Endothelial cell of umbilical vein (primary cell): Measurements from ENCODE around the gene NRM. TPM values are rescaled to one million over a fixed set of nuclear protein-coding genes. Genes with fewer than 3 reads are reported as not detected.

Experiments
- BruUV-seq: library from RNA; stranded (reverse); fragments of 400-500 nt; replicated peaks from 2 replicates; lab custom pipeline; 2021; lab: Mats Ljungman, UMichigan
- CTCF ChIA-PET: fragments of 300-600, 350-600 bp; sonication (Branson Sonifier 250); formaldehyde crosslinking; loops from one replicate; lab custom pipeline; 2021; ENCODE audit warnings: antibody characterized with exemption, inconsistent platforms; lab: Charles Lee
- POLR2A ChIA-PET: fragments of 300-600, 350-600 bp; sonication (Branson Sonifier 250); formaldehyde crosslinking; loops from one replicate; lab custom pipeline; 2021; ENCODE audit warnings: antibody characterized with exemption, inconsistent platforms; lab: Charles Lee
- DNase-seq: peaks from one replicate; pipeline ENCODE4 v3.0.0-alpha.2; 2011; ENCODE audit warnings: low read depth, low spot score
- FAIRE-seq: peaks from 2 replicates; lab custom pipeline; 2011; peaks lifted over from hg19 to GRCh38; lab: Jason Lieb, UNC
- H2AFZ ChIP-seq: 2 replicates; pipeline ENCODE4 v1.6.0; 2012; ENCODE audit warnings: low read depth, low read length, control low read depth, inconsistent platforms
- H3K27ac ChIP-seq: 2 replicates; pipeline ENCODE4 v1.5.1; 2011; ENCODE audit warnings: low read depth, mild to moderate bottlenecking, control low read depth, low read length, moderate library complexity; ENCODE audit not compliant: insufficient read depth
- H3K27me3 ChIP-seq, 2 experiments: 2 replicates each; pipeline versions ENCODE4 v1.6.0 to v1.6.1; 2011; ENCODE audit warnings: low read length in 2 of 2, mixed read lengths in 1 of 2; ENCODE audit not compliant: control insufficient read depth in 2 of 2, insufficient read depth in 2 of 2
- H3K36me3 ChIP-seq, 2 experiments: 2 replicates in 1 of 2; 3 replicates in 1 of 2; pipeline ENCODE4 v1.5.1; 2011; ENCODE audit warnings: low read length in 2 of 2, mild to moderate bottlenecking in 1 of 2, moderate library complexity in 1 of 2; ENCODE audit not compliant: control insufficient read depth in 2 of 2, insufficient read depth in 2 of 2; ENCODE audit errors: extremely low read depth in 1 of 2
- H3K4me1 ChIP-seq: 3 replicates; pipeline ENCODE4 v1.5.1; 2011; ENCODE audit warnings: mild to moderate bottlenecking, low read length; ENCODE audit not compliant: control insufficient read depth, insufficient read depth; ENCODE audit errors: extremely low read depth
- H3K4me2 ChIP-seq: 2 replicates; pipeline ENCODE4 v1.6.1; 2011; ENCODE audit warnings: low read length, control low read depth, mixed read lengths; ENCODE audit not compliant: insufficient read depth
- H3K4me3 ChIP-seq, 3 experiments: fragments of 200-600 bp in 1 of 3; sonication (generic), shearing (Covaris generic) in 1 of 3; replicated peaks in 1 of 3; 2 replicates each; pipeline ENCODE4 v1.5.1; 2011 to 2016; ENCODE audit warnings: control low read depth in 3 of 3, low read length in 3 of 3, mild to moderate bottlenecking in 2 of 3, inconsistent platforms in 1 of 3, low read depth in 1 of 3, moderate library complexity in 1 of 3; ENCODE audit not compliant: insufficient read depth in 1 of 3
- H3K79me2 ChIP-seq: 2 replicates; pipeline ENCODE4 v1.6.0; 2012; ENCODE audit warnings: low read length, inconsistent platforms; ENCODE audit not compliant: control insufficient read depth, insufficient read depth
- H3K9ac ChIP-seq: replicated peaks from 2 replicates; pipeline ENCODE3; 2011; ENCODE audit warnings: low read length, control low read depth; ENCODE audit not compliant: insufficient read depth; ENCODE audit errors: extremely low read depth
- H3K9me1 ChIP-seq: replicated peaks from 3 replicates; pipeline ENCODE4 v1.6.0; 2011; ENCODE audit warnings: mild to moderate bottlenecking, low read length; ENCODE audit not compliant: control insufficient read depth, insufficient read depth; ENCODE audit errors: extremely low read depth
- H3K9me3 ChIP-seq: replicated peaks from 2 replicates; pipeline ENCODE4 v1.5.1; 2012; ENCODE audit warnings: low read length, inconsistent platforms; ENCODE audit not compliant: control insufficient read depth, insufficient read depth
- H4K20me1 ChIP-seq: replicated peaks from 2 replicates; pipeline ENCODE3; 2011; ENCODE audit warnings: mild to moderate bottlenecking, low read length; ENCODE audit not compliant: control insufficient read depth, insufficient read depth; ENCODE audit errors: extremely low read depth
- EZH2 ChIP-seq: IDR thresholded peaks from 2 replicates; pipeline ENCODE4 v1.6.1; 2012; ENCODE audit warnings: borderline replicate concordance, low read depth, mild to moderate bottlenecking, moderate library complexity, low read length, inconsistent platforms; ENCODE audit not compliant: severe bottlenecking
- FOS ChIP-seq: IDR thresholded peaks from 2 replicates; pipeline ENCODE4 v1.6.1; 2011; ENCODE audit warnings: mild to moderate bottlenecking, low read length, moderate library complexity, borderline replicate concordance; ENCODE audit not compliant: insufficient read depth
- GATA2 ChIP-seq: IDR thresholded peaks from 2 replicates; pipeline ENCODE4 v1.7.0; 2011; ENCODE audit warnings: low read depth, mild to moderate bottlenecking, moderate library complexity, mixed read lengths, low read length; ENCODE audit not compliant: insufficient read length, insufficient read depth
- JUN ChIP-seq: IDR thresholded peaks from 2 replicates; pipeline ENCODE4 v1.6.1; 2011; ENCODE audit warnings: borderline replicate concordance, low read depth; ENCODE audit not compliant: insufficient read length, insufficient read depth
- MYC ChIP-seq: IDR thresholded peaks from one replicate; pipeline ENCODE4 v1.6.1; 2011; ENCODE audit warnings: mild to moderate bottlenecking, low read depth, low read length
- POLR2A ChIP-seq: IDR thresholded peaks from 2 replicates; pipeline ENCODE4 v1.6.1; 2012; ENCODE audit warnings: low read depth, mild to moderate bottlenecking, control low read depth, low read length
- POLR2AphosphoS5 ChIP-seq: IDR thresholded peaks from 2 replicates; pipeline ENCODE4 v1.6.1; 2012; ENCODE audit warnings: low read depth, mild to moderate bottlenecking, control low read depth, low read length, moderate library complexity; ENCODE audit not compliant: insufficient read depth
- dilution Hi-C: fragments of 300-500 bp; cut with MboI; formaldehyde crosslinking; loops from one replicate; pipeline ENCODE4 v1.15.0; 2019; ENCODE audit warnings: low sequenced_read_pairs; ENCODE audit not compliant: extremely low pct_ligation_motif_present
- intact Hi-C: fragments of 100-400 bp; cut with micrococcal nuclease; formaldehyde crosslinking; loops from one replicate; pipeline ENCODE4 v1.10.0; 2022
- polyA plus RNA-seq, 4 experiments: library from polyadenylated mRNA; depleted of rRNA in 3 of 4; stranded (reverse) in 3 of 4; unstranded in 1 of 4; fragments of >200 nt; gene quantifications; 2 replicates each; pipeline versions ENCODE4 v1.2.1 to v1.2.3, GENCODE V29; 2011 to 2012; ENCODE audit warnings: missing spikeins in 1 of 4
- total RNA-seq: library from RNA; stranded (reverse); gene quantifications from 2 replicates; pipeline ENCODE4 v1.2.3, GENCODE V29; 2021
- TF ChIP-seq, protein P1 (sequence below), 2 donors: IDR thresholded peaks; 1 replicate in 1 of 2; 2 replicates in 1 of 2; pipeline ENCODE4 v1.5.1; 2011; ENCODE audit warnings: low read length in 2 of 2, mild to moderate bottlenecking in 2 of 2, moderate library complexity in 2 of 2, control low read depth in 1 of 2, inconsistent platforms in 1 of 2, low read depth in 1 of 2; ENCODE audit not compliant: insufficient read depth in 1 of 2; ENCODE audit errors: extremely low read depth in 1 of 2

Gene NRM
- total and polyA plus RNA-seq, 2 donors (not counting 3 experiments of a cell fraction or from before 2014, with no cell fraction given), result 32.2 to 33.8 TPM

GRCh38 chr6:30707281-30707850 is 16.6 kb upstream of the NRM start:
- Histone ChIP-seq H3K4me2 (no peak overlapping the region), H3K9ac (no peak overlapping the region), H3K4me1 (no peaks in the 10 kb centered on the region), H4K20me1 (no peaks in the 10 kb centered on the region), H3K9me1 (no peaks in the 10 kb centered on the region), H3K27ac (no peak overlapping the region), H3K36me3 (peaks cover 5 to 17% of the 10 kb centered on the region in 2 experiments), H3K4me3 (no peak overlapping the region), H3K79me2 (no peaks in the 10 kb centered on the region), H2AFZ (no peak overlapping the region), H3K9me3 (no peaks in the 10 kb centered on the region), H3K27me3 (no peaks in the 10 kb centered on the region)
- intact Hi-C loops, result no loop called here
- BruUV-seq, result no TSS peak
- ChIA-PET CTCF (interaction anchor here (1.4 kb wide), 1 partner anchor 10 kb away, joined by 4 read pairs; the partner anchor contains the start of gene MDC1), POLR2A (no interaction called here)
- dilution Hi-C loops, result no loop called here
- no peak for FAIRE-seq
- DNase-seq, result no peak
- TF ChIP-seq, protein P1, sequence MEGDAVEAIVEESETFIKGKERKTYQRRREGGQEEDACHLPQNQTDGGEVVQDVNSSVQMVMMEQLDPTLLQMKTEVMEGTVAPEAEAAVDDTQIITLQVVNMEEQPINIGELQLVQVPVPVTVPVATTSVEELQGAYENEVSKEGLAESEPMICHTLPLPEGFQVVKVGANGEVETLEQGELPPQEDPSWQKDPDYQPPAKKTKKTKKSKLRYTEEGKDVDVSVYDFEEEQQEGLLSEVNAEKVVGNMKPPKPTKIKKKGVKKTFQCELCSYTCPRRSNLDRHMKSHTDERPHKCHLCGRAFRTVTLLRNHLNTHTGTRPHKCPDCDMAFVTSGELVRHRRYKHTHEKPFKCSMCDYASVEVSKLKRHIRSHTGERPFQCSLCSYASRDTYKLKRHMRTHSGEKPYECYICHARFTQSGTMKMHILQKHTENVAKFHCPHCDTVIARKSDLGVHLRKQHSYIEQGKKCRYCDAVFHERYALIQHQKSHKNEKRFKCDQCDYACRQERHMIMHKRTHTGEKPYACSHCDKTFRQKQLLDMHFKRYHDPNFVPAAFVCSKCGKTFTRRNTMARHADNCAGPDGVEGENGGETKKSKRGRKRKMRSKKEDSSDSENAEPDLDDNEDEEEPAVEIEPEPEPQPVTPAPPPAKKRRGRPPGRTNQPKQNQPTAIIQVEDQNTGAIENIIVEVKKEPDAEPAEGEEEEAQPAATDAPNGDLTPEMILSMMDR (IDR thresholded peaks at IDR 0.05; ENCODE audit: extremely low read depth in 1 of 2, insufficient read depth in 1 of 2, low read depth in 1 of 2, low read length in 2 of 2), result no peak
- TF ChIP-seq POLR2A (no peak), MYC (no peak), FOS (no peak), JUN (no peak), EZH2 (no peak), GATA2 (no peak), POLR2AphosphoS5 (no peak)
